Stimulated activated CD4-positive, alpha-beta T cell treated with anti-CD3 and anti-CD28 coated beads, Interleukin-1b, Interleukin-23, amount 100 ng/mL, for 1 hour (primary cell): ENCODE results near the gene TET2.

Experiments
- DNase-seq, 2 donors: peaks; one replicate each; pipeline ENCODE4 v3.0.0-alpha.2; 2020; ENCODE audit warnings: low read depth in 2 of 2

The TET2 gene

GRCh38 chr4:105140684-105141490 lies 5.8 kb upstream of the TET2 start:
- no peak for DNase-seq

GRCh38 chr4:105145156-105145902 lies 1.3 kb upstream of the TET2 start:
- no peak for DNase-seq

- DNase-seq, result no peak
Observed at GRCh38 chr4:105145903-105146275, 787 bp upstream of the TET2 start.

GRCh38 chr4:105147016-105147552 lies 408 bp downstream of the TET2 start:
- DNase-seq, result no peak

GRCh38 chr4:105147553-105148161 lies 981 bp downstream of the TET2 start:
- no peak for DNase-seq

- DNase-seq, result no peak
Observed at GRCh38 chr4:105148356-105148755, 1.7 kb downstream of the TET2 start.

GRCh38 chr4:105148776-105149175 lies 2.1 kb downstream of the TET2 start:
- no peak for DNase-seq

GRCh38 chr4:105149771-105150170 lies 3.1 kb downstream of the TET2 start:
- no peak for DNase-seq

- DNase-seq, result no peak
Observed at GRCh38 chr4:105150503-105150902, 3.8 kb downstream of the TET2 start.

- no peak for DNase-seq
Observed at GRCh38 chr4:105153749-105154148, 7.1 kb downstream of the TET2 start.

- DNase-seq, result no peak
Observed at GRCh38 chr4:105154576-105154975, 7.9 kb downstream of the TET2 start.

GRCh38 chr4:105155426-105155825 lies 8.8 kb downstream of the TET2 start:
- no peak for DNase-seq

GRCh38 chr4:105158837-105159236 lies 12.2 kb downstream of the TET2 start:
- no peak for DNase-seq

GRCh38 chr4:105162123-105162796 lies 15.6 kb downstream of the TET2 start:
- DNase-seq, result no peak

- DNase-seq, result no peak
Observed at GRCh38 chr4:105164548-105164947, 17.9 kb downstream of the TET2 start.

- no peak for DNase-seq
Observed at GRCh38 chr4:105166066-105166465, 19.4 kb downstream of the TET2 start.

- DNase-seq, result no peak
Observed at GRCh38 chr4:105170711-105171110, 24.0 kb downstream of the TET2 start.

GRCh38 chr4:105171912-105172311 lies 25.2 kb downstream of the TET2 start:
- no peak for DNase-seq

GRCh38 chr4:105174098-105174497 lies 27.4 kb downstream of the TET2 start:
- no peak for DNase-seq

- no peak for DNase-seq
Observed at GRCh38 chr4:105179539-105180401, 33.1 kb downstream of the TET2 start.

- no peak for DNase-seq
Observed at GRCh38 chr4:105181259-105181658, 34.6 kb downstream of the TET2 start.
